H1 (cell line): ENCODE data around the gene SLC16A9. TPM values are rescaled to one million over a fixed set of nuclear protein-coding genes. Genes with fewer than 3 reads are reported as not detected.

Experiments used
- CTCF ChIA-PET: fragments of 300-600 bp; sonication (Branson Sonifier 250); formaldehyde crosslinking; loops from one replicate; lab custom pipeline; 2021; ENCODE audit not compliant: partially characterized antibody; lab: Charles Lee
- POLR2A ChIA-PET: fragments of 300-600 bp; sonication (Branson Sonifier 250); formaldehyde crosslinking; loops from one replicate; lab custom pipeline; 2021; ENCODE audit warnings: inconsistent platforms; ENCODE audit not compliant: partially characterized antibody; lab: Charles Lee
- DNase-seq, 2 experiments: peaks; one replicate each; pipeline versions ENCODE4 v3.0.0 to v3.0.0-alpha.2; 2010 to 2022; ENCODE audit warnings: low spot score in 2 of 2, low read depth in 1 of 2, mixed read lengths in 1 of 2
- FAIRE-seq: peaks from 2 replicates; lab custom pipeline; 2011; peaks lifted over from hg19 to GRCh38; lab: Jason Lieb, UNC
- H2AFZ ChIP-seq: 2 replicates; pipeline ENCODE4 v1.8.1; 2012; ENCODE audit warnings: low read length, inconsistent platforms
- H2AK5ac ChIP-seq: 2 replicates; pipeline ENCODE4 v1.6.1; 2013; ENCODE audit warnings: low read depth, low read length
- H2BK120ac ChIP-seq: replicated peaks from 2 replicates; pipeline ENCODE3; 2013; ENCODE audit warnings: low read depth, low read length, inconsistent platforms
- H2BK12ac ChIP-seq: 2 replicates; pipeline ENCODE4 v1.6.1; 2013; ENCODE audit warnings: low read depth, low read length
- H2BK15ac ChIP-seq: 2 replicates; pipeline ENCODE4 v1.6.1; 2013; ENCODE audit warnings: low read length
- H2BK20ac ChIP-seq: 2 replicates; pipeline ENCODE4 v1.6.1; 2013; ENCODE audit warnings: low read length
- H2BK5ac ChIP-seq: 2 replicates; pipeline ENCODE4 v1.6.1; 2013; ENCODE audit warnings: low read depth, low read length
- H3K14ac ChIP-seq: 2 replicates; pipeline ENCODE4 v1.6.1; 2013; ENCODE audit warnings: inconsistent platforms; ENCODE audit not compliant: insufficient read length
- H3K18ac ChIP-seq: 2 replicates; pipeline ENCODE4 v1.6.1; 2013; ENCODE audit warnings: low read length; ENCODE audit errors: extremely low read depth
- H3K23ac ChIP-seq: 2 replicates; pipeline ENCODE4 v1.6.1; 2013; ENCODE audit warnings: inconsistent platforms; ENCODE audit not compliant: insufficient read length
- H3K23me2 ChIP-seq: 2 replicates; pipeline ENCODE4 v1.6.1; 2013; ENCODE audit warnings: low read depth, low read length
- H3K27ac ChIP-seq: 2 replicates; pipeline ENCODE4 v1.6.1; 2011; ENCODE audit warnings: low read depth, low read length, inconsistent platforms
- H3K27me3 ChIP-seq, 4 experiments: replicated peaks in 1 of 4; 1 replicate in 1 of 4; 2 replicates in 3 of 4; pipeline versions ENCODE4 v1.6.1 to v1.8.1; 2011 to 2013; ENCODE audit warnings: low read length in 3 of 4, mild to moderate bottlenecking in 3 of 4, inconsistent platforms in 2 of 4, mixed read lengths in 2 of 4, moderate library complexity in 1 of 4; ENCODE audit not compliant: control insufficient read depth in 3 of 4, insufficient read depth in 3 of 4; ENCODE audit errors: extremely low read depth in 1 of 4
- H3K36me3 ChIP-seq, 4 experiments: 2 replicates each; pipeline versions ENCODE4 v1.6.1 to v1.8.1; 2011 to 2013; ENCODE audit warnings: mild to moderate bottlenecking in 4 of 4, low read length in 3 of 4, moderate library complexity in 2 of 4, control low read depth in 1 of 4, inconsistent platforms in 1 of 4; ENCODE audit not compliant: insufficient read depth in 4 of 4, control insufficient read depth in 2 of 4
- H3K4ac ChIP-seq: replicated peaks from 2 replicates; pipeline ENCODE3; 2013; ENCODE audit warnings: low read length, low read depth, mixed read lengths, inconsistent platforms; ENCODE audit not compliant: insufficient read length
- H3K4me1 ChIP-seq, 4 experiments: replicated peaks in 1 of 4; 1 replicate in 1 of 4; 2 replicates in 3 of 4; pipeline versions ENCODE4 v1.6.1 to v1.8.1; 2011 to 2013; ENCODE audit warnings: low read length in 3 of 4, inconsistent platforms in 2 of 4, mixed read lengths in 1 of 4; ENCODE audit not compliant: insufficient read depth in 4 of 4, control insufficient read depth in 3 of 4
- H3K4me2 ChIP-seq, 2 experiments: 2 replicates each; pipeline versions ENCODE4 v1.6.1 to v1.8.1; 2011 to 2013; ENCODE audit warnings: low read depth in 2 of 2, low read length in 2 of 2, control low read depth in 1 of 2, inconsistent platforms in 1 of 2, mild to moderate bottlenecking in 1 of 2; ENCODE audit not compliant: insufficient read depth in 1 of 2
- H3K4me3 ChIP-seq, 4 experiments: fragments of 200-600, 300-600 bp in 1 of 4; sonication (generic), shearing (Covaris generic), sonication (Bioruptor Twin) in 1 of 4; 2 replicates each; pipeline versions ENCODE4 v1.5.1 to v1.8.1; 2011 to 2016; ENCODE audit warnings: low read length in 4 of 4, low read depth in 3 of 4, control low read depth in 2 of 4, inconsistent platforms in 2 of 4, mild to moderate bottlenecking in 2 of 4, mixed read lengths in 1 of 4, moderate library complexity in 1 of 4; ENCODE audit not compliant: insufficient read depth in 2 of 4; ENCODE audit errors: extremely low read depth in 1 of 4
- H3K56ac ChIP-seq: replicated peaks from 2 replicates; pipeline ENCODE3; 2013; ENCODE audit warnings: low read depth, mild to moderate bottlenecking, mixed read lengths, low read length, inconsistent platforms; ENCODE audit not compliant: insufficient read length
- H3K79me1 ChIP-seq: 2 replicates; pipeline ENCODE4 v1.6.1; 2013; ENCODE audit warnings: low read depth, low read length, control low read depth
- H3K79me2 ChIP-seq, 2 experiments: 2 replicates each; pipeline versions ENCODE4 v1.6.1 to v1.8.1; 2012 to 2013; ENCODE audit warnings: low read length in 2 of 2, mild to moderate bottlenecking in 2 of 2, inconsistent platforms in 1 of 2; ENCODE audit not compliant: insufficient read depth in 2 of 2, control insufficient read depth in 1 of 2
- H3K9ac ChIP-seq, 4 experiments: replicated peaks in 1 of 4; 1 replicate in 1 of 4; 2 replicates in 3 of 4; pipeline versions ENCODE4 v1.6.1 to v1.8.1; 2011 to 2013; ENCODE audit warnings: low read depth in 3 of 4, low read length in 3 of 4, control low read depth in 2 of 4, mild to moderate bottlenecking in 2 of 4, moderate library complexity in 2 of 4, inconsistent platforms in 1 of 4; ENCODE audit errors: extremely low read depth in 1 of 4
- H3K9me3 ChIP-seq, 2 experiments: 2 replicates each; pipeline versions ENCODE4 v1.6.1 to v1.8.1; 2012 to 2013; ENCODE audit warnings: mild to moderate bottlenecking in 2 of 2, moderate library complexity in 2 of 2, control low read depth in 1 of 2, inconsistent platforms in 1 of 2, low read depth in 1 of 2, low read length in 1 of 2, mixed read lengths in 1 of 2; ENCODE audit not compliant: insufficient read depth in 2 of 2
- H4K20me1 ChIP-seq, 2 experiments: replicated peaks in 1 of 2; 2 replicates each; pipeline versions ENCODE3 to v1.8.1; 2011 to 2013; ENCODE audit warnings: inconsistent platforms in 2 of 2, low read length in 2 of 2, mild to moderate bottlenecking in 1 of 2; ENCODE audit not compliant: insufficient read depth in 2 of 2, control insufficient read depth in 1 of 2
- H4K5ac ChIP-seq: 2 replicates; pipeline ENCODE4 v1.6.1; 2013; ENCODE audit warnings: low read length, low read depth, mixed read lengths, inconsistent platforms; ENCODE audit not compliant: insufficient read length
- H4K8ac ChIP-seq: 2 replicates; pipeline ENCODE4 v1.8.0; 2013; ENCODE audit warnings: mild to moderate bottlenecking, moderate library complexity, low read length, inconsistent platforms; ENCODE audit not compliant: insufficient read depth; ENCODE audit errors: extremely low read depth
- H4K91ac ChIP-seq: replicated peaks from 2 replicates; pipeline ENCODE3; 2013; ENCODE audit warnings: low read length, mixed read lengths, inconsistent platforms; ENCODE audit not compliant: insufficient read length
- CREB1 ChIP-seq: IDR thresholded peaks from 2 replicates; pipeline ENCODE4 v1.6.1; 2012; ENCODE audit warnings: inconsistent platforms
- NRF1 ChIP-seq: IDR thresholded peaks from 2 replicates; pipeline ENCODE4 v1.6.1; 2011; ENCODE audit warnings: mild to moderate bottlenecking, low read depth, low read length, improper control_type of control experiment
- RFX5 ChIP-seq: IDR thresholded peaks from 2 replicates; pipeline ENCODE4 v1.6.1; 2011; ENCODE audit warnings: low read depth, low read length, improper control_type of control experiment, borderline replicate concordance
- WGBS, 2 experiments: shearing (Covaris generic) in 1 of 2; methylation state at CpG; one replicate each; pipeline versions ENCODE4 v1.1.6 to v1.1.7; 2013 to 2015; ENCODE audit warnings: low lambda C conversion rate in 2 of 2, mixed read lengths in 2 of 2, inconsistent platforms in 1 of 2, low coverage in 1 of 2, missing lambda C conversion rate in 1 of 2; ENCODE audit not compliant: insufficient replicate concordance in 2 of 2, insufficient coverage in 1 of 2, insufficient read length in 1 of 2; ENCODE audit errors: extremely low coverage in 1 of 2, missing lambda C conversion rate in 1 of 2; 5-methylcytosine and 5-hydroxymethylcytosine counted together
- polyA plus RNA-seq, 7 experiments: library from polyadenylated mRNA; depleted of rRNA in 3 of 7; stranded (reverse) in 5 of 7; unstranded in 2 of 7; fragments of >200 nt in 5 of 7; fragments of 200-250 nt in 2 of 7; gene quantifications; 1 replicate in 5 of 7; 2 replicates in 1 of 7; 4 replicates in 1 of 7; pipeline versions ENCODE4 v1.2.1 to v1.2.3, GENCODE V29; 2011 to 2013; ENCODE audit warnings: missing spikeins in 2 of 7, mixed read lengths in 2 of 7
- total RNA-seq: library from RNA; stranded (reverse); fragmentation: NEBNext Ultra II Directional; extraction: Animal tissue kit (Norgen Biotek cat#: 25700); gene quantifications from 2 replicates; pipeline ENCODE4 v1.2.1, GENCODE V29; 2021

Gene SLC16A9
- total and polyA plus RNA-seq, 2 of the 8 experiments (the other 6 are each of a cell fraction or from before 2014, with no cell fraction given), result 11.2 to 20.5 TPM

DNA sequence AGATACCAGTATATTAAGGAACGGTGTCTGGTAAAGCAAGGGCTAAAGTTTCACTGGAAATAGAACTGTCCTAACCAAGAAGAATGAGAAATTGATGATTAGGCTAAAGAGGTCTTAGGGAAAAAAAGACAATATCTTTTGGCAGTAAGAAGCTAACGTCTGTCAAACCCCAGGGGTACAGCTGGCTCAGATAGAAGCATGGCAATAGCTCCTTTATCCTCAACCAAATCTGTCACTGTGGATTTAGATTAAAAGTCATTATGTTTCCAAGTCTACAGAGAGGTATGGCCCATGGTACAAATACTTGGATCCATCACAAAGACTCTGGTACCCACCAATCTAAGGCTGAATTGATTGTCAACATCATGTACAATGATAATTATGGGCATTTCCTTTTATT, 8.6 kb upstream of the SLC16A9 start:
- no peaks in the 10 kb centered on the region for H3K79me2 ChIP-seq
- no peak overlapping the region for H2AFZ ChIP-seq
- H4K5ac ChIP-seq, result no peak overlapping the region
- H2BK120ac ChIP-seq, result no peak overlapping the region
- no peak overlapping the region for H2BK15ac ChIP-seq
- H3K79me1 ChIP-seq, result no peaks in the 10 kb centered on the region
- no peak overlapping the region for H2BK5ac ChIP-seq
- TF ChIP-seq NRF1 (no peak), RFX5 (no peak), CREB1 (no peak)
- H3K4me1 ChIP-seq, result no peaks in the 10 kb centered on the region
- H3K23me2 ChIP-seq, result no peaks in the 10 kb centered on the region
- no peaks in the 10 kb centered on the region for H3K36me3 ChIP-seq
- H3K56ac ChIP-seq, result no peak overlapping the region
- DNase-seq (no peak), FAIRE-seq (no peak)
- H4K20me1 ChIP-seq, result no peaks in the 10 kb centered on the region
- H3K27ac ChIP-seq, result no peak overlapping the region
- H3K9me3 ChIP-seq, result peaks cover 0 to 3% of the 10 kb centered on the region in 2 experiments; a peak in 2 of 4 replicates
- H2AK5ac ChIP-seq, result no peak overlapping the region
- H3K4ac ChIP-seq, result no peak overlapping the region
- CTCF ChIA-PET, result interaction anchor here (0.6 to 1.8 kb wide), 10 partner anchors 9 to 116 kb away, joined by 3 to 7 read pairs (median 3); partner anchors contain the start of gene SLC16A9
- H3K27me3 ChIP-seq, result peaks cover 0 to 1% (median 0%) of the 10 kb centered on the region in 4 experiments; a peak in 1 of 7 replicates
- POLR2A ChIA-PET, result interaction anchor here (0.8 kb wide), 1 partner anchor 8 kb away, joined by 4 read pairs; the partner anchor contains the start of gene SLC16A9
- H2BK20ac ChIP-seq, result no peak overlapping the region
- no peak overlapping the region for H4K91ac ChIP-seq
- no peak overlapping the region for H3K4me2 ChIP-seq
- WGBS, 2 experiments, result 85% methylated on average over 2 of the region's 2 CpGs; no CpG with 5 or more reads in 1 of the 2 experiments
- no peak overlapping the region for H4K8ac ChIP-seq
- H3K18ac ChIP-seq, result no peak overlapping the region
- no peak overlapping the region for H3K14ac ChIP-seq
- H3K9ac ChIP-seq, result no peak overlapping the region
- H2BK12ac ChIP-seq, result no peak overlapping the region
- H3K23ac ChIP-seq, result no peak overlapping the region
- no peak overlapping the region for H3K4me3 ChIP-seq
